Effector CD8-positive, alpha-beta T cell (primary cell): ENCODE results near the gene GPR18.

ENCODE experiments used
- DNase-seq: peaks from one replicate; lab custom pipeline; 2025; lab: John Stamatoyannopoulos, UW
- total RNA-seq, 4 experiments: gene quantifications; one replicate each; lab custom pipeline; 2026; lab: John Stamatoyannopoulos, UW

The GPR18 gene
- total RNA-seq, result 9.2 to 16.4 (median 12.1) reads per million in 4 experiments

- no peak for DNase-seq
Observed at GRCh38 chr13:99258210-99258860, at the start of gene GPR18. TSS of gene GPR18 (minus strand) at chr13:99258379. CDS start at chr13:99255872, 2,507 bp downstream.

GRCh38 chr13:99307648-99308339, 49.6 kb upstream of the GPR18 start:
- no peak for DNase-seq

- DNase-seq, result no peak
Observed at GRCh38 chr13:99307247-99307646, 49.1 kb upstream of the GPR18 start, which contains the start of gene GPR183. TSS of gene GPR183 (minus strand) at chr13:99307399. CDS start at chr13:99296145, 11,254 bp downstream.

- no peak for DNase-seq
Observed at GRCh38 chr13:99305566-99305965, 47.4 kb upstream of the GPR18 start.

- DNase-seq, result no peak
Observed at GRCh38 chr13:99305158-99305557, 47.0 kb upstream of the GPR18 start.

- DNase-seq, result no peak
Observed at GRCh38 chr13:99304541-99304940, 46.4 kb upstream of the GPR18 start.

- no peak for DNase-seq
Observed at GRCh38 chr13:99303863-99304521, 45.8 kb upstream of the GPR18 start.

- DNase-seq, result no peak
Observed at GRCh38 chr13:99302637-99303505, 44.7 kb upstream of the GPR18 start.

- DNase-seq, result no peak
Observed at GRCh38 chr13:99301913-99302636, 43.9 kb upstream of the GPR18 start.

GRCh38 chr13:99301056-99301838, 43.1 kb upstream of the GPR18 start:
- DNase-seq, result no peak

- DNase-seq, result no peak
Observed at GRCh38 chr13:99299920-99300341, 41.8 kb upstream of the GPR18 start.

- no peak for DNase-seq
Observed at GRCh38 chr13:99299256-99299919, 41.2 kb upstream of the GPR18 start.

- DNase-seq, result no peak
Observed at GRCh38 chr13:99298056-99298455, 39.9 kb upstream of the GPR18 start.

- DNase-seq, result no peak
Observed at GRCh38 chr13:99297331-99297730, 39.2 kb upstream of the GPR18 start.

GRCh38 chr13:99296398-99296797, 38.2 kb upstream of the GPR18 start:
- DNase-seq, result no peak

- DNase-seq, result no peak
Observed at GRCh38 chr13:99295488-99296252, 37.5 kb upstream of the GPR18 start.

GRCh38 chr13:99294958-99295357, 36.8 kb upstream of the GPR18 start:
- no peak for DNase-seq

GRCh38 chr13:99294198-99294597, 36.0 kb upstream of the GPR18 start:
- no peak for DNase-seq

- no peak for DNase-seq
Observed at GRCh38 chr13:99293178-99293577, 35.0 kb upstream of the GPR18 start.
